HL-60 (cell line): ENCODE results near the gene ZBTB7C.

ENCODE experiments used
- GABPA ChIP-seq: IDR thresholded peaks from 2 replicates; pipeline ENCODE4 v1.6.1; 2012; ENCODE audit warnings: low read depth
- POLR2AphosphoS5 ChIP-seq: IDR thresholded peaks from 2 replicates; pipeline ENCODE4 v1.6.1; 2012; ENCODE audit warnings: low read depth
- TF ChIP-seq, protein P1 (sequence below): IDR thresholded peaks from one replicate; pipeline ENCODE4 v1.5.1; 2011; ENCODE audit warnings: low read length, control low read depth, inconsistent platforms; ENCODE audit not compliant: insufficient read depth

- TF ChIP-seq, protein P1, sequence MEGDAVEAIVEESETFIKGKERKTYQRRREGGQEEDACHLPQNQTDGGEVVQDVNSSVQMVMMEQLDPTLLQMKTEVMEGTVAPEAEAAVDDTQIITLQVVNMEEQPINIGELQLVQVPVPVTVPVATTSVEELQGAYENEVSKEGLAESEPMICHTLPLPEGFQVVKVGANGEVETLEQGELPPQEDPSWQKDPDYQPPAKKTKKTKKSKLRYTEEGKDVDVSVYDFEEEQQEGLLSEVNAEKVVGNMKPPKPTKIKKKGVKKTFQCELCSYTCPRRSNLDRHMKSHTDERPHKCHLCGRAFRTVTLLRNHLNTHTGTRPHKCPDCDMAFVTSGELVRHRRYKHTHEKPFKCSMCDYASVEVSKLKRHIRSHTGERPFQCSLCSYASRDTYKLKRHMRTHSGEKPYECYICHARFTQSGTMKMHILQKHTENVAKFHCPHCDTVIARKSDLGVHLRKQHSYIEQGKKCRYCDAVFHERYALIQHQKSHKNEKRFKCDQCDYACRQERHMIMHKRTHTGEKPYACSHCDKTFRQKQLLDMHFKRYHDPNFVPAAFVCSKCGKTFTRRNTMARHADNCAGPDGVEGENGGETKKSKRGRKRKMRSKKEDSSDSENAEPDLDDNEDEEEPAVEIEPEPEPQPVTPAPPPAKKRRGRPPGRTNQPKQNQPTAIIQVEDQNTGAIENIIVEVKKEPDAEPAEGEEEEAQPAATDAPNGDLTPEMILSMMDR, result no peak
- TF ChIP-seq POLR2AphosphoS5 (no peak), GABPA (no peak)
Measured at GRCh38 chr18:48032876-48033789, 376.1 kb downstream of the ZBTB7C start.
